ENCODE results near the gene GRIK4. TPM values are rescaled to one million over a fixed set of nuclear protein-coding genes. Genes with fewer than 3 reads are reported as not detected.

GRIK4 gene
- polyA plus RNA-seq, 1 donor from 2014 or later = 3.4 TPM

- Histone ChIP-seq H3K4me2 (ENCODE audit: low read length) (no peak overlapping the region), H3K9me2 (ENCODE audit: insufficient read depth, low read length) (no peaks in the 10 kb centered on the region), H3F3A (ENCODE audit: insufficient read depth, low read length, poor library complexity, severe bottlenecking) (no peaks in the 10 kb centered on the region), H3K36me3 (ENCODE audit: insufficient read depth, low read length) (no peaks in the 10 kb centered on the region), H2AFZ (ENCODE audit: low read depth, low read length) (no peak overlapping the region), H3K9me3 (ENCODE audit: low read length) (no peaks in the 10 kb centered on the region), H3K27me3 (ENCODE audit: insufficient read depth, low read depth, low read length) (no peaks in the 10 kb centered on the region), H3K27ac (ENCODE audit: low read length) (no peak overlapping the region), H3K79me2 (replicated peaks; ENCODE audit: insufficient read depth, low read length) (no peaks in the 10 kb centered on the region), H4K20me1 (ENCODE audit: insufficient read depth) (no peaks in the 10 kb centered on the region), H3K4me3 (ENCODE audit: low read length) (no peak overlapping the region), H3K9ac (ENCODE audit: low read length) (no peak overlapping the region)
- TF ChIP-seq CTCF (IDR thresholded peaks at IDR 0.05; ENCODE audit: poor library complexity, severe bottlenecking) (no peak), SMC3 (conservative IDR thresholded peaks at IDR 0.05; ENCODE audit: poor library complexity) (no peak), EP300 (conservative IDR thresholded peaks at IDR 0.05; ENCODE audit: poor library complexity, severe bottlenecking) (no peak), RAD21 (conservative IDR thresholded peaks at IDR 0.05) (no peak), REST (IDR thresholded peaks at IDR 0.05; ENCODE audit: borderline replicate concordance) (no peak), POLR2AphosphoS5 (IDR thresholded peaks at IDR 0.05) (no peak), TAF1 (IDR thresholded peaks at IDR 0.05; ENCODE audit: low read depth) (no peak), MXI1 (conservative IDR thresholded peaks at IDR 0.05; ENCODE audit: poor library complexity, severe bottlenecking) (no peak), EZH2 (IDR thresholded peaks at IDR 0.05; ENCODE audit: borderline replicate concordance, insufficient read depth, low read length, poor library complexity, severe bottlenecking) (no peak)
Observed at GRCh38 chr11:120545813-120546212, 34.3 kb downstream of the GRIK4 start.

- no peak overlapping the region for H3K27ac ChIP-seq (ENCODE audit: low read length)
- no peaks in the 10 kb centered on the region for H3K27me3 ChIP-seq (ENCODE audit: insufficient read depth, low read depth, low read length)
- H3K9me2 ChIP-seq (ENCODE audit: insufficient read depth, low read length) = no peaks in the 10 kb centered on the region
- H4K20me1 ChIP-seq (ENCODE audit: insufficient read depth) = no peaks in the 10 kb centered on the region
- H3F3A ChIP-seq (ENCODE audit: insufficient read depth, low read length, poor library complexity, severe bottlenecking) = no peaks in the 10 kb centered on the region
- H2AFZ ChIP-seq (ENCODE audit: low read depth, low read length) = no peak overlapping the region
- no peak overlapping the region for H3K9ac ChIP-seq (ENCODE audit: low read length)
- no peak overlapping the region for H3K4me3 ChIP-seq (ENCODE audit: low read length)
- H3K79me2 ChIP-seq (replicated peaks; ENCODE audit: insufficient read depth, low read length) = no peaks in the 10 kb centered on the region
- no peak for TF ChIP-seq REST (IDR thresholded peaks at IDR 0.05; ENCODE audit: borderline replicate concordance)
- TF ChIP-seq EZH2 (IDR thresholded peaks at IDR 0.05; ENCODE audit: borderline replicate concordance, insufficient read depth, low read length, poor library complexity, severe bottlenecking) = no peak
- no peak for TF ChIP-seq MXI1 (conservative IDR thresholded peaks at IDR 0.05; ENCODE audit: poor library complexity, severe bottlenecking)
- TF ChIP-seq RAD21 (conservative IDR thresholded peaks at IDR 0.05) = no peak
- TF ChIP-seq CTCF (IDR thresholded peaks at IDR 0.05; ENCODE audit: poor library complexity, severe bottlenecking) = no peak
- TF ChIP-seq EP300 (conservative IDR thresholded peaks at IDR 0.05; ENCODE audit: poor library complexity, severe bottlenecking) = no peak
- no peak for TF ChIP-seq TAF1 (IDR thresholded peaks at IDR 0.05; ENCODE audit: low read depth)
- TF ChIP-seq SMC3 (conservative IDR thresholded peaks at IDR 0.05; ENCODE audit: poor library complexity) = no peak
- TF ChIP-seq POLR2AphosphoS5 (IDR thresholded peaks at IDR 0.05) = no peak
- no peak overlapping the region for H3K4me2 ChIP-seq (ENCODE audit: low read length)
- H3K9me3 ChIP-seq (ENCODE audit: low read length) = no peaks in the 10 kb centered on the region
- no peaks in the 10 kb centered on the region for H3K36me3 ChIP-seq (ENCODE audit: insufficient read depth, low read length)
Observed at GRCh38 chr11:120546312-120547205, 35.0 kb downstream of the GRIK4 start.

Measured in neural cell (in vitro differentiated cells).